GOT3 (cell line): ENCODE results near the gene LDLRAD4.

ENCODE experiments used
- DNase-seq: peaks from one replicate; lab custom pipeline; 2025; ENCODE audit warnings: mixed read lengths; lab: John Stamatoyannopoulos, UW

The LDLRAD4 gene

DNA sequence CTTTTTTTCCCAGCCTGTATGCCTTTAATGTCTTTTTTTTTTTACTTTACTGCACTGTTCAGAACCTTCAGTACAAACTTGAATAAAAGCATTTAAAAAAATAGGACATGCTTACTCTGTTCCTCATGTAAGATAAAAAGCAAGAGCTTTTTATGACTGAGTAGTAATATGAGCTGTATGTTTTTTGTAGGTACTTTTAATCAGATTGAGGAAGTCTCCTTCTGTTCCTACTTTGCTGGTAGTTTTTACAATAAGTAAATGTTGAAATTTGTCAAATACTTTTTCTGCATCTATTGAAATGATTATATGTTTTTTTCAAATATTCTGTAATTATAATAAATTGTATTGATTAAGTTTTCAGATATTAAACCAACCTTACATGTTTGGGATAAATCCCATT is 318.0 kb downstream of the LDLRAD4 start:
- no peak for DNase-seq

DNA sequence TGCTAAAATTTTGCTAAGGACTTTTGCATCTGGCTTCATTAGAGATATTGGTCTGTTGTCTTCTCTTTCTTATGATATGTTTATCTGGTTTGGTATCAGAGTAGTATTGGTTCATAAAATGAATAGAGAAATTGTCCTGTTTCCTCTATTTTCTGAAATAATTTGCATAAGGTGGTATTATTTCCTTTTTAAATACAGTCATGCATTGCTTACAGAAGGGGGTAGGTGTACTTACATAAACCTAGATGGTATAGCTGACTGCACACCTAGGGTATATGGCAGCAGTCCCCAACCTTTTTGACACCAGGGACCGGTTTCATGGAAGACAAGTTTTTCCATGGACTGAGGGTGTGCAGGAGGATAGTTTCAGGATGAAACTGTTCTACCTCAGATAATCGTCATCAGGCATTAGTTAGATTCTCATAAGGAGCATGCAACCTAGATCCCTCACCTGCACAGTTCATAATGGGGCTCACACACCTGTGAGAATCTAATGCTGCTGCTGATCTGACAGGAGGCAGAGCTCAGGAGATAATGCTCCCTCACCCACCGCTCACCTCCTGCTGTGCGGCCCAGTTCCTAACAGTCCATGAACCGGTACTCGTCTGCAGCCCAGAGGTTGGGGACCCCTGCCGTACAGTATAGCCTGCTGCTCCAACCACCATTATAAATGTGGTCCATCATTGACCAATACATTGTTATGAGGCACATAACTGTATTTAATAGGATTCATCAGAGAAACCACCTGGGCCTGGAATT is 318.6 kb downstream of the LDLRAD4 start:
- DNase-seq, result no peak

- no peak for DNase-seq
Measured at GRCh38 chr18:13538630-13539029, 320.1 kb downstream of the LDLRAD4 start.

DNA sequence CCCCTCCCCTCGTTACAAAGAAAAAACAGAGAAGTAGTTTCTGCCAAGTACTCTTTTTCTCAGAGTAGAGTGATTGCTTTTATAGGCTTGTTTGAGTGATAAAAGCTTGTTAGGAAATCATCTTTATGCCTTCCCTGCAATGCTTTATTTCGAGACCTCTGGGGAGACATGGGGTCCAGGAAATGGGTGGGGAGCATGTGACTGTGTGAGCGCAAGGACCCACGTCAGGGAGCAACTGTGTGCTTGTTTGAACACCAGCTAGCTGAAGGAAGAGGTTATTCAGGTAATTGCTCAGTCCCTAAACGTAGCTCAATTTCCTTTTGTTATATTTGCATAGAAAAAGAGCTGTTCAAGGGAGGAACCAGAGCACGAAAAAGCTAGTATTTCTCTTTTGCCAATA is 320.5 kb downstream of the LDLRAD4 start:
- DNase-seq, result no peak

GRCh38 chr18:13539843-13540476 is 321.4 kb downstream of the LDLRAD4 start:
- no peak for DNase-seq

- no peak for DNase-seq
Measured at GRCh38 chr18:13540477-13541182, 322.1 kb downstream of the LDLRAD4 start.

DNA sequence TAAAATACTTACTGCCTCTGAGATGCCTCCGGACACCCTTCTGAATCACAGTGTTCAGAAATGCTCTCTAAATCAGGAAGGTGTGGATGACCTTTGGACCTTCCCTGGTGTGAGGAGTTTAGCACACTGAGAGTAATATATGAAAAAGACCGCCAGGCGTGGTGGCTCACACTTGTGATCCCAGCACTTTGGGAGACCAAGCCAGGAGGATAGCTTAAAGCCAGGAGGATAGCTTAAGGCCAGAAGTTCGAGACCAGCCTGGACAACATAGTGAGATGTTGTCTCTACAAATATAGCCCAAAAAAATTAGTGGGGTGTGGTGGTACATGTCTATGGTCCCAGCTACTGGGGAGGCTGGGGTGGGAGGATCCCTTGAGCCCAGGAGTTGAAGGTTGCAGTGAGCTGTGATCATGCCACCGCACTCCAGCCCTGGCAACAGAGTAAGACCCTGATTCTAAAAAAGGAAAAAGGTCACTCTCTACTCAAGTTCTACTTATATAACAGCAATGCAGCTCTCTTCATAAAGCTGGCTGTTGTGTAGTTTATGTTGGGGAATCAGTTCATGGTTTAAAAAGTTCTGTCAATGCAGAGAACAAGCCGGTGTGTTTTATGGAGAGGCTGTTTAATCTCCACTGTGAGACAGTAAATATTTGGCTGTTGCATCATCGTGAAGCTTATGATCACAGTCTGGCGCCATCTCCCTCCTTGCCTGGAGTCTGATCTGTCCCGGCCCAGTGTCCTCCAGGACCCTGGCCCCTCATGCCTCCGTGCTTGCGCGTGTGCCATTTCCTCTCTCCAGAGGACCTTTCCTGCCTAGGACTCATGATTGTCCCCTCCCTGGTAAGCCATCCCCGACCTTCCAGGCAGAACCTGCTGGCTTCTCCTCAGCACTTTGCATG is 323.3 kb downstream of the LDLRAD4 start:
- no peak for DNase-seq

- DNase-seq, result no peak
Measured at GRCh38 chr18:13542520-13542847, 323.9 kb downstream of the LDLRAD4 start.

DNA sequence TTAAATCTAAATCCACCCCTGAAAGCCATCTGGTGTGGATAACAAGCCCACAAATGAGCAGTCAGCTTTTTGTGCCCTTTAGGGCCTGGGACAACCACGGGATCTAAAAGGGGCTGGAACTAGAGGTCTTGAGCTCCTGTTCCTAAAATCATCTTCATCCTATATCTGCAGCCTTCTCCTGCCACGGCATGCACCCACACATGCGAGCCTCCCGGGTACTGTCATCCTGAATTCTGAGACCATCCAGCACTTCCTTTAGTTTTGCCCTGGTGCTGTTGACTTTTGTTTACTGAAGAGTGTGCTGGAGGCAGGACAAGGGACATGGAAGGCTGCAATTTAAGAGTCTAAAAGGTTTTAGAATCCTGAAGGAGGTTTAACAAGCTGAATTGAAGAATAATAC is 324.6 kb downstream of the LDLRAD4 start:
- no peak for DNase-seq

DNA sequence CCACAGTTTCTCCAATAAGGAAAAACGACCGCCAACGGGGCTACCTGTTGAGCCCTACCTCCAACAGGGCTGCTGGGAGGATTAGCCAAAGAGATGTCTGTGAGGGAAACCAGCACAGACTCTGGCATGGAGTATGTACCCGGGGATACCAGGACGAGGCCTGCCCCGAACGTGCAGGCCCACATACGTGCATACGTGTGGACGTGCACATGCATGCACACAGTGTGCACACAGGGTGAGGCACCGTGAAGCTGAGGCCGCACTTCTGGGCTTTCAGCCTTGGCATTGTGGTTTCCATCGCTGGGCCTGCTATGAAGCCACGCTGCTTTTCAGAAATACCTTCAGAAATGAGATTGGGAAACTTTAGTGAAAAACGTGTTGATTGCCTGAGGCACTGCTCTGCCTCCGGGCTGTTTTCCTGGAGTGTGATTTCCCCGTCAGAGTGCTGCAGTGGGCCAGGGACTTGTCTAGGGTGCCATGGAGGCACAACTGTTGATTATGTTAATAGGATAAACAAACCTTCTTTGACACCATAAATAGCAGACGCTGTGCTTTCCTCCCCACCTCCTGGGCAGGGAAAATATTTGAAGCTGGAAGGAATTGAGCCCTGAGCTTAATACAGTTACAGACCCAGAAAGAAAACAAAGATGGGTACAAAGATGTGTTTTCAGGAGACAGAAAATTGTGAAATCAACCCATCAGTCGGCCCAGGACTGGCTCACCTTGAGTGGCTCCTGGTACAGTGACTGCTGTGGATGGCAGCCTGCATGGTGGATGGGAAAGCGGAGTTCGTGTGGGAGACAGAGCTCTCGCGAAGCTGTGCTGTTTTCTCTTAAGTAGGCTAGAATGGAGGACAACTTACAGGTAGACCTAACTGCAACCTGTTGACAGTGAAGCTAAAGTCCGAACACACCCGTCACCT is 325.5 kb downstream of the LDLRAD4 start:
- no peak for DNase-seq

DNA sequence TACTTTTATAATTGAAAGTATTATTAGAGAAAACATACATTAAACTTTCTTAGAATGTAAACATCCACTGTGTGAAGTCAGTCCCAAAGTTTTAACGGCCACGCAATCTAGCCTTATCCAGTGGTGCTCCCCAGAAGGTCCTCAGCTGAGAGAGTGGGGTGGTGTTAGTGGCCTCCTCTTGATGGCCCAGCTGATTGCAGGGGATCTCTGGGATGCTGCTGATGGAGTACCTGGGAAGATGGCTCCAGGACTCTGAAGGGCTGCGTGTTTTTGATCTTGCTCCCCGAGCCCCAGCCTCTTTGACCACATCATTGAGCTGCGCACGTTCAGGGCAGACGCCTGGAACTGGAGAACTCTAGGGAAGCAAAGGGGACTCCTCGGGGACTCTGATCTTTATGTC is 326.4 kb downstream of the LDLRAD4 start:
- no peak for DNase-seq

- DNase-seq, result no peak
Measured at GRCh38 chr18:13545514-13545913, 327.0 kb downstream of the LDLRAD4 start.

DNA sequence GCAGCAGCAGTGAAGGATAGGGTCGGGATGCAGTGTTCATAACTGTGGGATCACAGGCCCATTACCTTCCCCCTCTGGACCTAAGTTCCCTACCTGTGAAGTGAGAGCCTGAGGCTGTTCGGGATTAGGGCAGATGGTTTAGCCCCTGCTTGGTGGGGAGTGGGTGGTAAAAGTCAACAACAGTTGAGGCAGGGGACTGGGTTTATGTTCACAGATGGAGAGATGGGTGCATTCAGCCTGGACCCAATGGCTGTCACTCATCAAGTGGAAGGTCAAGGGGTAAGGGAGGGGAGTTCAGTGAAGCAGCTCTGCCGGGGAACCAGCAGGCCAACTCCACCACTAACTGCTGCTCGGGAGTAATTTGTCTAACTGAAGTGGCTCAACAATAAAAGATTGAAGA is 327.4 kb downstream of the LDLRAD4 start:
- DNase-seq, result no peak

DNA sequence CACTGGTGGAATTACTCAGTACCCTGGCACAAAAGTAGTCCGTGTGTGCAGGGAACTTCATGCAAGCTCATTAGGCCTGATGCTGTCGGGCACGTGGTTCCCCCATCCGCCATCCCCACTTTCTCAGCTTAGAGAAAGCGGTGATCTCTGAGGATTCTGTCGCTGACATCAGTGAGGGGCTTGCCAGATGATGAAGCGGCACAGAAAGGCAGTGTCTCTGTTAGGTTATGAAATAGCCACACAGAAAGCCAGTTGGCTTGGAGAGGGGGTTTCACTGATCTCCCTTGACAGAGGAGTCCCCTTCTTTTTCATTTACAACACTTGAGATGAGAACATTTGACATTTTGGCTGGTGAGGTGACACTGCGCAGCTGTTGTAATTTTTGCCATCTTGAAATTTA is 328.1 kb downstream of the LDLRAD4 start:
- no peak for DNase-seq

GRCh38 chr18:13547347-13547746 is 328.8 kb downstream of the LDLRAD4 start:
- DNase-seq, result no peak

DNA sequence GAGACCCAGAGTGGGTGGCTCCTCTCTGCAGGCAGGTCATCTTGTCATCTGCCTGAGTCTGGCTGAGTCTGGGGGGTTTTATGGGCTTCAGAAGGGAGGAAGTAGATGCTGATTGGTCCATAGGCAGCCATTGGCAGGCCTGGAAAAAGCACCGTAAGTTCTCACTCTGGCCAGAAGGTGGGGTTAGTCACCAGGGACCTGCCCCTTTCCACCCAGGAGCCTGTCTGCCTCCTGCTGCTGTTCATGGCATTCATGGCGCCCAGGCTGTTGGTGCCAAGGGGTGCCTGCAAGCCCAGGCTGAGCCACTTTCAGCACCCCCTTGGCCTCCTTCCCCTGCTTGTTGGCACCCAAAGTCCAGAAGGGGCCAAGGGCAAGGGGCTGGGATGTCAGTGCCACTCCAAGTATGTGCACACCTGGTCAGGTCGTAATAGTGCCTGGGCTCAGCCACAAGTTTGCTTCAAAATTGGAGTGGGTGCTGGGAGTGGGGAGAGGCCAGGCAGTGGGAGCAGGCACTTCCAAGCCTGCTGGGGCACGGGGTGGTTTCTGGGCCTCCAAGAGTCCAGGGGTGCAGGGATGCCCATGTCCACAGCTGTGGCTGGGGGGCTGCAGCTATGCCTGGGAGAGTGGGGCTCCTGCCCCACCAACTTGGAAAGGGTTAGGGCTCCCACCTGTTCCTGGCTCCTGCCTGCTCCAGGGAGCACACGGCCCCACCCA is 329.7 kb downstream of the LDLRAD4 start:
- DNase-seq, result no peak

- DNase-seq, result no peak
Measured at GRCh38 chr18:13548966-13549879, 330.7 kb downstream of the LDLRAD4 start.

GRCh38 chr18:13549880-13550232 is 331.3 kb downstream of the LDLRAD4 start:
- DNase-seq, result no peak
